ENCODE results near the gene PDZK1IP1. TPM values are rescaled to one million over a fixed set of nuclear protein-coding genes. Genes with fewer than 3 reads are reported as not detected.

PDZK1IP1 gene
- total RNA-seq, 1 donor = not detected

- DNase-seq (ENCODE audit: low read depth) = no peak
- no peak for TF ChIP-seq CTCF (IDR thresholded peaks at IDR 0.05; ENCODE audit: insufficient read depth, low read length)
- H3K4me3 ChIP-seq (ENCODE audit: low read depth, low read length) = no peak overlapping the region
Observed at GRCh38 chr1:47227341-47228232, 37.8 kb upstream of the PDZK1IP1 start.

- TF ChIP-seq CTCF (IDR thresholded peaks at IDR 0.05; ENCODE audit: insufficient read depth, low read length) = no peak
- DNase-seq (ENCODE audit: low read depth) = no peak
- H3K4me3 ChIP-seq (ENCODE audit: low read depth, low read length) = no peak overlapping the region
Observed at GRCh38 chr1:47226839-47227215, 37.0 kb upstream of the PDZK1IP1 start.

- no peak for DNase-seq (ENCODE audit: low read depth)
- TF ChIP-seq CTCF (IDR thresholded peaks at IDR 0.05; ENCODE audit: insufficient read depth, low read length) = no peak
- H3K4me3 ChIP-seq (ENCODE audit: low read depth, low read length) = no peak overlapping the region
Observed at GRCh38 chr1:47226121-47226838, 36.4 kb upstream of the PDZK1IP1 start.

- no peak overlapping the region for H3K4me3 ChIP-seq (ENCODE audit: low read depth, low read length)
- TF ChIP-seq CTCF (IDR thresholded peaks at IDR 0.05; ENCODE audit: insufficient read depth, low read length) = no peak
- no peak for DNase-seq (ENCODE audit: low read depth)
Observed at GRCh38 chr1:47225430-47226100, 35.7 kb upstream of the PDZK1IP1 start.

- no peak for TF ChIP-seq CTCF (IDR thresholded peaks at IDR 0.05; ENCODE audit: insufficient read depth, low read length)
- no peak for DNase-seq (ENCODE audit: low read depth)
- no peak overlapping the region for H3K4me3 ChIP-seq (ENCODE audit: low read depth, low read length)
Observed at GRCh38 chr1:47224676-47225399, 35.0 kb upstream of the PDZK1IP1 start.
